GM12873 (cell line): Measurements from ENCODE around the gene NCKAP5L.

ENCODE experiments used
- TF ChIP-seq, protein P1 (sequence below): IDR thresholded peaks from 2 replicates; pipeline ENCODE4 v1.5.1; 2012; ENCODE audit warnings: low read depth, mild to moderate bottlenecking, moderate library complexity, low read length, control low read depth; ENCODE audit not compliant: insufficient read depth; ENCODE audit errors: missing control alignments

The NCKAP5L gene

DNA sequence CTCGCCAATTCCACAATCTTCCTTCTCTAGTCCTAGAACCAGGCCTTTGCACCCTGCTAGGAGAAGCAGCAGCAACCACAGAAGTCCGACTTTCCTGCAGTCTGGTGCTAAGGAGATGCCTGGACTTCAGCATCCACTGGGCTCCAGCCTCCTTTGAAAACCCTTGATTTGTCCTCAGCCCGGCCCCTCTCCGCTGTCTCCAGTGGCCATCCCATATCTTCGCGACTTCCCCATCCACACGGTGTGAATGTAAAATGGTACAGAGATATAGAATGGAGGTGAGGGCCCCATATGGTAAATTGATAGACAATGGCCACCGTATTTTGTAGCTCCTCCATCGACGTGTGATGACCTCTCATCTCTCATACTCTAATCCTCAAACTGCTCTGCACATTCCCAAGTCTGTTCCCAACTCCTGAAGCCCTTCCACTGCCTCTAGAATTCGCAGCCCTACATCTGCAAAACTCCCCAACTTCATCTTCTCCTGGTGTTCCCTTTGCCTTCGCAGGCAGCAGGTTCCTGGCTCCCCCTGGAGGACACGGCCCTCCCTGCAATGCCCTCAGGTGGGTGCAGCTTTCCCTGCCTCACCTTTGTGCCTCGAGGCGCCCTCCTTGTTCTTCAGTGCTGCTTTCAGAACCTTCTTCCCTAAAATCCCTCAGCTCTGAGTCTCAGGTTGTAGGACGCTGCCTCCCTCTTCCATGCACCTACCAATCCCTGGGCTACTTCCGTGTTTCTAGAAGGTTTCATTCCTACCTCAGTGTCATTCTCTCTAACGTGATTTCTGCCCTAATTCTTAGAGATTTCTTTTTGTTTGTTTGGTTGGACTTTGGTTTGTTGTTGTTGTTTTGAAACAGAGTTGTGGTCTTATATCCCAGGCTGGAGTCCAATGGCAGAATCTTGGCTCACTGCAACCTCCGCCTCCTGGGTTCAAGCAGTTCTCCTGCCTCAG is 50.1 kb downstream of the NCKAP5L start:
- TF ChIP-seq, protein P1, sequence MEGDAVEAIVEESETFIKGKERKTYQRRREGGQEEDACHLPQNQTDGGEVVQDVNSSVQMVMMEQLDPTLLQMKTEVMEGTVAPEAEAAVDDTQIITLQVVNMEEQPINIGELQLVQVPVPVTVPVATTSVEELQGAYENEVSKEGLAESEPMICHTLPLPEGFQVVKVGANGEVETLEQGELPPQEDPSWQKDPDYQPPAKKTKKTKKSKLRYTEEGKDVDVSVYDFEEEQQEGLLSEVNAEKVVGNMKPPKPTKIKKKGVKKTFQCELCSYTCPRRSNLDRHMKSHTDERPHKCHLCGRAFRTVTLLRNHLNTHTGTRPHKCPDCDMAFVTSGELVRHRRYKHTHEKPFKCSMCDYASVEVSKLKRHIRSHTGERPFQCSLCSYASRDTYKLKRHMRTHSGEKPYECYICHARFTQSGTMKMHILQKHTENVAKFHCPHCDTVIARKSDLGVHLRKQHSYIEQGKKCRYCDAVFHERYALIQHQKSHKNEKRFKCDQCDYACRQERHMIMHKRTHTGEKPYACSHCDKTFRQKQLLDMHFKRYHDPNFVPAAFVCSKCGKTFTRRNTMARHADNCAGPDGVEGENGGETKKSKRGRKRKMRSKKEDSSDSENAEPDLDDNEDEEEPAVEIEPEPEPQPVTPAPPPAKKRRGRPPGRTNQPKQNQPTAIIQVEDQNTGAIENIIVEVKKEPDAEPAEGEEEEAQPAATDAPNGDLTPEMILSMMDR = peak; percentile 97

- TF ChIP-seq, protein P1 = no peak
These were observed 50.9 kb downstream of the NCKAP5L start for GRCh38 chr12:49777341-49777740.

GRCh38 chr12:49776858-49777257 is 51.4 kb downstream of the NCKAP5L start:
- TF ChIP-seq, protein P1 = no peak

DNA sequence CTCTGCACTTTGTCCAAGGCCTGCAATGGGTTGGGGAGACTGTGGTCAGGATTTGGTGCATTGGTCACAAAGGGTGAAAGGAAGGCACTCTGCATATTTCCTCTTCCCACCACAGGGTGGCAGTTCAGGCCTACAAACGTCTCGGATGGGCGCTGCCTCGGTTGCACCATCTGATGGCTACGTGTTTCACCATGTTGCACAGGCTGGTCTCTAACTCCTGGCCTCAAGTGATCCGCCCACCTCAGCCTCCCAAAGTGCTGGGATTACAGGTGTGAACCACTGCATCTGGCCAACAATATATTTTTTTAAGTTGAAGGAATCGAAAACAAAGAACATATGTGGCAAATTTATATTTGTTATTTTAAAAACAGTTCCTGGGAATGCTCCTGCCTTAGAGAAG is 51.8 kb downstream of the NCKAP5L start:
- TF ChIP-seq, protein P1 = peak; percentile 88

DNA sequence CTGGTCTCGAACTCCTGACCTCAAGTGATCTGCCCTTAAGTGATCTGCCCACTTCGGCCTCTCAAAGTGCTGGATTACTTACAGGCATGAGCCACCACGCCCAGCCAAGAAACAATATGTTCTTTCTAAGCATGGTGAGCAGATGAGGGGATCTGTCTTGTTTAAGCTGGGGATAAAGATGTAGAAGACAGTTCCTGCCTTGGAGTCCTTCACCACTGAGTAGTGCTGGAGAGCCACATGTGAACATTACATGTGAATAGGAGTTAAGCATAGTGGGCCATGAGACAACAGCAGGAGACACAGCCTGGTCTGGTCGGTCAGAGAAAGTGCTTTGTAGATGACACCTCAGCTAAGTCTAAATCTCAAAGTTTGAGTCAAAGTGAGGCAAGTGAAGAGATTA is 60.9 kb downstream of the NCKAP5L start:
- TF ChIP-seq, protein P1 = no peak

- TF ChIP-seq, protein P1 = no peak
These were observed 62.1 kb downstream of the NCKAP5L start for GRCh38 chr12:49766115-49766455.

DNA sequence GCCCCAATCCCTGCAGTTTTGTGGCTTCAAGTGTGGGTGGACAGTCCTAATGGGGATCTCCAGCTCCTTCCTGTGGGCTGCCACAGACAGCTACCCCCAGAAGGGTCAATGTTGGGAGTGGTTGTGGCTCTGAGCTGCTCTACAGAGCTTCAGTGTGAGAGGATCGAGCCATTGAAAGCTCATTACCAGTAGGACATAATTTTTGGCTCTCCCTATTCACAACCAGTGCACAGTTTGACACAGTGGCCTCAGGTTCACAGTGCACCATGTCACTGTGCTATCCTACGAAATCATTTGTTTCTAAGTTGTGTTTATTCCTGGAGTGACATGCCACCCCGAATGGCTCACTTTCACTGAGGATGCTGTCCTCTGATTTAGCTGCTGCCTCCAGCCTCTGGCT is 64.1 kb downstream of the NCKAP5L start:
- TF ChIP-seq, protein P1 = no peak
